Measurements from ENCODE around the gene SDK1.

DNA sequence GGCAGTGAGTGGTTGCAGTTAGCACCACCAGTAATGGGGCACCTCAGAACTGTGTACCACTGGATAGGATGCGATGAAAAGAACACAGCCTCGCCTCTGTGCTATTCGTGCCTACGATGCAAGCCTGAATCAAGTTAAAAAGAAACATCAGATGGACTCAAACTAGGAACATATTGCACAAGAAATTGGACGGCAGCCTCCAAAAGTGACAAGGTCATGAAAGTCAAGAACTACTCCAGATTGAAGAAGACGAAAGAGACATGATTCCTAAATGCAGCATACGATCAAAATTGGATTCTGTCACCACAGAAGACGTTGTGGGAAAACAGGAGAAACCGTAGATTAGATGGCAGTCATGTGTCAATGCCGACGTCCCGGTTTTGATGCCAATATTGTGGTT, 732.9 kb downstream of the SDK1 start:
- TF ChIP-seq POLR2AphosphoS5 (IDR thresholded peaks at IDR 0.05; ENCODE audit: low read depth) (no peak), JUNB (IDR thresholded peaks at IDR 0.05; ENCODE audit: unreplicated experiment) (no peak), CREB1 (CRISPR knock-in tag; IDR thresholded peaks at IDR 0.05; ENCODE audit: low read depth) (no peak), EZH2 (IDR thresholded peaks at IDR 0.05; ENCODE audit: low read depth, unreplicated experiment) (no peak), EZH2phosphoT487 (IDR thresholded peaks at IDR 0.05; ENCODE audit: unreplicated experiment) (no peak), ZNF331 (CRISPR knock-in tag; IDR thresholded peaks at IDR 0.05; ENCODE audit: low read depth) (no peak), STAT1 (IDR thresholded peaks at IDR 0.05; ENCODE audit: unreplicated experiment) (no peak)
- TF ChIP-seq, protein P1, sequence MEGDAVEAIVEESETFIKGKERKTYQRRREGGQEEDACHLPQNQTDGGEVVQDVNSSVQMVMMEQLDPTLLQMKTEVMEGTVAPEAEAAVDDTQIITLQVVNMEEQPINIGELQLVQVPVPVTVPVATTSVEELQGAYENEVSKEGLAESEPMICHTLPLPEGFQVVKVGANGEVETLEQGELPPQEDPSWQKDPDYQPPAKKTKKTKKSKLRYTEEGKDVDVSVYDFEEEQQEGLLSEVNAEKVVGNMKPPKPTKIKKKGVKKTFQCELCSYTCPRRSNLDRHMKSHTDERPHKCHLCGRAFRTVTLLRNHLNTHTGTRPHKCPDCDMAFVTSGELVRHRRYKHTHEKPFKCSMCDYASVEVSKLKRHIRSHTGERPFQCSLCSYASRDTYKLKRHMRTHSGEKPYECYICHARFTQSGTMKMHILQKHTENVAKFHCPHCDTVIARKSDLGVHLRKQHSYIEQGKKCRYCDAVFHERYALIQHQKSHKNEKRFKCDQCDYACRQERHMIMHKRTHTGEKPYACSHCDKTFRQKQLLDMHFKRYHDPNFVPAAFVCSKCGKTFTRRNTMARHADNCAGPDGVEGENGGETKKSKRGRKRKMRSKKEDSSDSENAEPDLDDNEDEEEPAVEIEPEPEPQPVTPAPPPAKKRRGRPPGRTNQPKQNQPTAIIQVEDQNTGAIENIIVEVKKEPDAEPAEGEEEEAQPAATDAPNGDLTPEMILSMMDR (conservative IDR thresholded peaks at IDR 0.05; ENCODE audit: low read depth in 2 of 2): no peak
- TF ChIP-seq, protein P2, sequence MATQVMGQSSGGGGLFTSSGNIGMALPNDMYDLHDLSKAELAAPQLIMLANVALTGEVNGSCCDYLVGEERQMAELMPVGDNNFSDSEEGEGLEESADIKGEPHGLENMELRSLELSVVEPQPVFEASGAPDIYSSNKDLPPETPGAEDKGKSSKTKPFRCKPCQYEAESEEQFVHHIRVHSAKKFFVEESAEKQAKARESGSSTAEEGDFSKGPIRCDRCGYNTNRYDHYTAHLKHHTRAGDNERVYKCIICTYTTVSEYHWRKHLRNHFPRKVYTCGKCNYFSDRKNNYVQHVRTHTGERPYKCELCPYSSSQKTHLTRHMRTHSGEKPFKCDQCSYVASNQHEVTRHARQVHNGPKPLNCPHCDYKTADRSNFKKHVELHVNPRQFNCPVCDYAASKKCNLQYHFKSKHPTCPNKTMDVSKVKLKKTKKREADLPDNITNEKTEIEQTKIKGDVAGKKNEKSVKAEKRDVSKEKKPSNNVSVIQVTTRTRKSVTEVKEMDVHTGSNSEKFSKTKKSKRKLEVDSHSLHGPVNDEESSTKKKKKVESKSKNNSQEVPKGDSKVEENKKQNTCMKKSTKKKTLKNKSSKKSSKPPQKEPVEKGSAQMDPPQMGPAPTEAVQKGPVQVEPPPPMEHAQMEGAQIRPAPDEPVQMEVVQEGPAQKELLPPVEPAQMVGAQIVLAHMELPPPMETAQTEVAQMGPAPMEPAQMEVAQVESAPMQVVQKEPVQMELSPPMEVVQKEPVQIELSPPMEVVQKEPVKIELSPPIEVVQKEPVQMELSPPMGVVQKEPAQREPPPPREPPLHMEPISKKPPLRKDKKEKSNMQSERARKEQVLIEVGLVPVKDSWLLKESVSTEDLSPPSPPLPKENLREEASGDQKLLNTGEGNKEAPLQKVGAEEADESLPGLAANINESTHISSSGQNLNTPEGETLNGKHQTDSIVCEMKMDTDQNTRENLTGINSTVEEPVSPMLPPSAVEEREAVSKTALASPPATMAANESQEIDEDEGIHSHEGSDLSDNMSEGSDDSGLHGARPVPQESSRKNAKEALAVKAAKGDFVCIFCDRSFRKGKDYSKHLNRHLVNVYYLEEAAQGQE (IDR thresholded peaks at IDR 0.05; ENCODE audit: unreplicated experiment): no peak
- TF ChIP-seq, protein P3, sequence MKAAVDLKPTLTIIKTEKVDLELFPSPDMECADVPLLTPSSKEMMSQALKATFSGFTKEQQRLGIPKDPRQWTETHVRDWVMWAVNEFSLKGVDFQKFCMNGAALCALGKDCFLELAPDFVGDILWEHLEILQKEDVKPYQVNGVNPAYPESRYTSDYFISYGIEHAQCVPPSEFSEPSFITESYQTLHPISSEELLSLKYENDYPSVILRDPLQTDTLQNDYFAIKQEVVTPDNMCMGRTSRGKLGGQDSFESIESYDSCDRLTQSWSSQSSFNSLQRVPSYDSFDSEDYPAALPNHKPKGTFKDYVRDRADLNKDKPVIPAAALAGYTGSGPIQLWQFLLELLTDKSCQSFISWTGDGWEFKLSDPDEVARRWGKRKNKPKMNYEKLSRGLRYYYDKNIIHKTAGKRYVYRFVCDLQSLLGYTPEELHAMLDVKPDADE (IDR thresholded peaks at IDR 0.05): no peak

All from GM23338 (cell line).